Measurements from ENCODE around the gene ALDH7A1.
"Not testable (repeated sequence)": the region's sequence is repeated elsewhere in the genome, so short reads cannot be mapped to it uniquely, and the experiment has no call there.

Gene ALDH7A1

DNA sequence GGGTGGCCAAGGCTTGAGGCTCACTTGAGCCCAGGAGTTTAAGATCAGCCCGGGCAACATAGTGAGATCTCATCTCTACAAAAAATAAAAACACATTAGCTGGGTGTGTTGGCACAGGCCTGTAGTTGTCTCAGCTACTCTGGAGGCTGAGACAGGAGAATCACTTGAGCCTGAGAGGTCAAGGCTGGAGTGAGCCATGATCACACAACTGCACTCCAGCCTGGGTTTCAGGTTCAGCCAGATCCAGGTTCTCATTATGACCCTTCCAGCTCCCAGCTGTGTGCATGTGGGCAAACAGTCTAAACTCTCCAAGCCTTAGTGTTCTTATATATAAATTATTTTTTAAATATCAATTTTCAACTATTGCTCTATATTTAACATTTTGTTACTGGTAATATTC, 67.9 kb downstream of the ALDH7A1 start:
- Histone ChIP-seq H3K36me3 (ENCODE audit: insufficient read depth, low read length) (no peaks in the 10 kb centered on the region), H3K9me3 (replicated peaks; ENCODE audit: low read length) (no peaks in the 10 kb centered on the region), H3K9ac (ENCODE audit: low read depth, low read length) (no peak overlapping the region), H3K4me3 (ENCODE audit: low read length) (no peak overlapping the region), H3K4me1 (ENCODE audit: control insufficient read depth, insufficient read depth, low read length) (peaks cover 19% of the 10 kb centered on the region), H3K27me3 (ENCODE audit: control insufficient read depth, insufficient read depth, low read length) (no peaks in the 10 kb centered on the region), H3K4me2 (ENCODE audit: low read length) (no peak overlapping the region)

DNA sequence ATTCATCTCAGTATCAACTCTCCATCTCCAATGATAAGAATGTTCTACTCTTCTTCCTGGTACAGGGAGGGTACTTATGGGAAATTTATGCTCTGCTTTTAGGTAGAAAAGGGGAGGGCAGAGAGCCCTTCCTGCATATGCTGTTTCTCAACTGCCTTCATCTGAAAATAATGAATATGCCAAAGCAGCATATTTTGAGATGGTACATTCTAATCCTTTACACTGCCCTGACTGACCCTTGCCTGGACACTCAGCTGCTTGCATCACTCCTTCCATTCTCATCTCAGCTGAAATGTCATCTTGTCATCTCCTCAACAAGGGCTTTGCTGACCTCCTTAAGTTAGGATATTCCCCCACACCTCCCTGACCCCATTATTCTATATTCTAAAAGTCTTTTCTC, 68.5 kb downstream of the ALDH7A1 start:
- Histone ChIP-seq H3K36me3 (ENCODE audit: insufficient read depth, low read length) (no peaks in the 10 kb centered on the region), H3K27me3 (ENCODE audit: control insufficient read depth, insufficient read depth, low read length) (no peaks in the 10 kb centered on the region), H3K9ac (ENCODE audit: low read depth, low read length) (no peak overlapping the region), H3K4me1 (ENCODE audit: control insufficient read depth, insufficient read depth, low read length) (peaks cover 13% of the 10 kb centered on the region), H3K4me2 (ENCODE audit: low read length) (no peak overlapping the region), H3K4me3 (ENCODE audit: low read length) (no peak overlapping the region), H3K9me3 (replicated peaks; ENCODE audit: low read length) (no peaks in the 10 kb centered on the region)

- H3K36me3 ChIP-seq (ENCODE audit: insufficient read depth, low read length), result no peaks in the 10 kb centered on the region
- H3K4me2 ChIP-seq (ENCODE audit: low read length), result no peak overlapping the region
- no peaks in the 10 kb centered on the region for H3K27me3 ChIP-seq (ENCODE audit: control insufficient read depth, insufficient read depth, low read length)
- H3K4me3 ChIP-seq (ENCODE audit: low read length), result no peak overlapping the region
- H3K9me3 ChIP-seq (replicated peaks; ENCODE audit: low read length), result no peaks in the 10 kb centered on the region
- no peak overlapping the region for H3K9ac ChIP-seq (ENCODE audit: low read depth, low read length)
- H3K4me1 ChIP-seq (ENCODE audit: control insufficient read depth, insufficient read depth, low read length), result peaks cover 11% of the 10 kb centered on the region
These were observed 69.3 kb downstream of the ALDH7A1 start for GRCh38 chr5:126525630-126526245.

DNA sequence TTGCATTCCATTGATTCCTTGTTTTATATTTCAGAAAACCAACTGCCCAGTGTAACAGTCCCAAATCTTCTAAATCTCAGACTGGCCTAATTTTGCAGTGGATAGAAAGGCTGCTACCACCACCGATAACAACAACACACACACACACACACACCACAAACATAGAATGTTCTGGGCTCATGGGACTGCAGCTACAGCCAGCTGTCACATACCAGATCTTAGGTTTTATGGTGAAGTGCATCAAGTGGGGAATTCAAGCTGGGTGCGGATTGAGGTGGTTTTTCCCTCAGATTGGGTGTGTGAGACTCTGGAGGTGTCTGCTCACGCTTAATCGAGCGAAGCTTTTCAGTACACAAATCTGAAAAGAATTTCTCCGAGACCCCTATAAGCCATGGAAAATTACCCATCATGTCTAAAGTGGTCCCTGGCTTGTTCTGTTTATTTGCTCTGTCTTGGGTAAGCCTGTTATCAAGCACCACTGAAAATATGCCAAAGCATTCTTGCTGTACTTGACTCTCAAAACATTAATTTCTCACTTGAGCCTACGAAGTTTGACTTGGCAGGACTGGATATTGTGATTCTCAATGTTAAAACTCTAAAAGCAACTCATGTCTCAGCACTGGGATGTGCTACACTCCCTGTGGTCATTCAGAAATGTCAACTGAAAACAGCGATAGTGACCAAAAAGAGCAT, 71.1 kb downstream of the ALDH7A1 start:
- Histone ChIP-seq H3K27me3 (ENCODE audit: control insufficient read depth, insufficient read depth, low read length) (no peaks in the 10 kb centered on the region), H3K9ac (ENCODE audit: low read depth, low read length) (no peak overlapping the region), H3K4me3 (ENCODE audit: low read length) (no peak overlapping the region), H3K4me1 (ENCODE audit: control insufficient read depth, insufficient read depth, low read length) (peaks cover 19% of the 10 kb centered on the region), H3K36me3 (ENCODE audit: insufficient read depth, low read length) (no peaks in the 10 kb centered on the region), H3K4me2 (ENCODE audit: low read length) (no peak overlapping the region), H3K9me3 (replicated peaks; ENCODE audit: low read length) (no peaks in the 10 kb centered on the region)

DNA sequence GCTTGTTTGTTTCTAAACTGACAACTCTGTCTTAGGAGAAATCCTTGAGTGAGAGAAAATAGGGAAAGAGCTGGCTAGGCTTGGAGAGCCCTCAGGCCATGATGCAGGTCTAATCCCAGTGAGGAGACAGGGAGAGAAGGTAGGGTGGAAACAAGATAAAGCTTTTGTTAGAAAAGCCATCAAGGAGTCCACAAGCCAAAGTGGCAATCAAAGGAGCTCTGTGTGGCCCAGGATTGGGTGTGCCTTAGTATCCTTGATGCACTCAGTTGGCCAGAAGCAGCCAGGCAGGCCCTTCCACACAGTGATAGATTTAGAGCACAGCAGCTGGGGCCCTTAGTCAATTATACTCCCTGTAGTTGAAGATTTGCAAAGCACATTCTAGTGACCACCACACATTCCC, 73.9 kb downstream of the ALDH7A1 start:
- no peak overlapping the region for H3K9ac ChIP-seq (ENCODE audit: low read depth, low read length)
- no peaks in the 10 kb centered on the region for H3K27me3 ChIP-seq (ENCODE audit: control insufficient read depth, insufficient read depth, low read length)
- H3K36me3 ChIP-seq (ENCODE audit: insufficient read depth, low read length), result no peaks in the 10 kb centered on the region
- no peak overlapping the region for H3K4me3 ChIP-seq (ENCODE audit: low read length)
- H3K4me1 ChIP-seq (ENCODE audit: control insufficient read depth, insufficient read depth, low read length), result peaks cover 14% of the 10 kb centered on the region
- no peak overlapping the region for H3K4me2 ChIP-seq (ENCODE audit: low read length)
- H3K9me3 ChIP-seq (replicated peaks; ENCODE audit: low read length), result no peaks in the 10 kb centered on the region

- Histone ChIP-seq H3K36me3 (ENCODE audit: insufficient read depth, low read length) (no peaks in the 10 kb centered on the region), H3K27me3 (ENCODE audit: control insufficient read depth, insufficient read depth, low read length) (no peaks in the 10 kb centered on the region), H3K9ac (ENCODE audit: low read depth, low read length) (no peak overlapping the region), H3K4me1 (ENCODE audit: control insufficient read depth, insufficient read depth, low read length) (peaks cover 16% of the 10 kb centered on the region), H3K9me3 (replicated peaks; ENCODE audit: low read length) (no peaks in the 10 kb centered on the region), H3K4me3 (ENCODE audit: low read length) (no peak overlapping the region), H3K4me2 (ENCODE audit: low read length) (no peak overlapping the region)
These were observed 74.4 kb downstream of the ALDH7A1 start for GRCh38 chr5:126520593-126520953.

DNA sequence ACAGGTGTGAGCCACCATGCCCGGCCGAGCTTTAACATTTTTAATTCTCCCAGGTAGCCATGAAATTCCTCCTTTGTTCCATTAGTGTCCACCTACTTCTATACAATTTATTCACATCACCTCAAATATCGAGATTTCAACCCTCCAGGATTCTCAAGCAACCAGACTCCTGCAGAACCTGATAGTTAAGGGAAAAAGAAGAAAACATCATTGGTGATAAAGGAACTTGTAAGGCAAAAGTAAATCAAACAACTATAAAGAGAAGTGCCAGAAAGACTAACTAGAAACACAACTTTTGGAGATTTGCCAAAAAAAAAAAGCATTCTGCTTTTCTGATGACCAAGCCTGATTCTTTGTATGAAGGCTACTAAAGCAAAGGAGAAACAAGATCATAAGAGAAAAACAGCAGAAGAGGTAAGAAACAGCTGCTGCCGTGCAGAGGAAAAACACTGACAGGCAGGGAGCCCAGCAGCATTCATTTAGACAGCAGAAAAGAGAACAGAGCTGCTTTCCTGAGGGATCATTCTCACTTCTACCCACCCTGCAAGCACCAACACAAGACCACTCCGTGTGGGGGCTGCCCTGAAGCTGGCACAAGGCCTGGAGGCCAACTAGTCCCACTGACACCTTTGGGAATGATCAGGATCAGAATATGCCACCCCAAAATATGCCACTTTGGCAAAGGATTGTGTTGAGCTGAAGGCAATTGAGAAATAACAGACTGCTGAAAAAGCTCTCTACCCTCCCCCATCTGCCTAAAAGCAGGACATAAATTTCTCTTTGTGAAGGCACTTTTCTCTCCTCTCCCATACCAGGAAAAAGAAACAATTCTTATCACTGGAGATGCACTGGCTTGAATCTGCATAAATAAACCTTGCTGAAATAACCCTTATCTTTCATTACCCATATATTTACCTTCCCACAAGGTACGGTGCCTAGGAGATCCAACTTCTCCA, 75.1 kb downstream of the ALDH7A1 start:
- no peak overlapping the region for H3K9ac ChIP-seq (ENCODE audit: low read depth, low read length)
- no peak overlapping the region for H3K4me3 ChIP-seq (ENCODE audit: low read length)
- peaks cover 16% of the 10 kb centered on the region for H3K4me1 ChIP-seq (ENCODE audit: control insufficient read depth, insufficient read depth, low read length)
- H3K36me3 ChIP-seq (ENCODE audit: insufficient read depth, low read length), result no peaks in the 10 kb centered on the region
- H3K27me3 ChIP-seq (ENCODE audit: control insufficient read depth, insufficient read depth, low read length), result no peaks in the 10 kb centered on the region
- peak overlapping the region; percentile 38 for H3K4me2 ChIP-seq (ENCODE audit: low read length)
- no peaks in the 10 kb centered on the region for H3K9me3 ChIP-seq (replicated peaks; ENCODE audit: low read length)

- not testable (repeated sequence) for H3K36me3 ChIP-seq (ENCODE audit: insufficient read depth, low read length); H3K4me3 ChIP-seq (ENCODE audit: low read length); H3K4me2 ChIP-seq (ENCODE audit: low read length); H3K9ac ChIP-seq (ENCODE audit: low read depth, low read length); H3K9me3 ChIP-seq (replicated peaks; ENCODE audit: low read length); H3K27me3 ChIP-seq (ENCODE audit: control insufficient read depth, insufficient read depth, low read length)
- peaks cover 16% of the 10 kb centered on the region for H3K4me1 ChIP-seq (ENCODE audit: control insufficient read depth, insufficient read depth, low read length)
These were observed 75.8 kb downstream of the ALDH7A1 start for GRCh38 chr5:126519223-126519622.

GRCh38 chr5:126516852-126517251, 78.2 kb downstream of the ALDH7A1 start:
- Histone ChIP-seq H3K9ac (ENCODE audit: low read depth, low read length) (no peak overlapping the region), H3K27me3 (ENCODE audit: control insufficient read depth, insufficient read depth, low read length) (no peaks in the 10 kb centered on the region), H3K36me3 (ENCODE audit: insufficient read depth, low read length) (no peaks in the 10 kb centered on the region), H3K4me1 (ENCODE audit: control insufficient read depth, insufficient read depth, low read length) (peaks cover 16% of the 10 kb centered on the region), H3K9me3 (replicated peaks; ENCODE audit: low read length) (no peaks in the 10 kb centered on the region), H3K4me3 (ENCODE audit: low read length) (no peak overlapping the region), H3K4me2 (ENCODE audit: low read length) (no peak overlapping the region)

DNA sequence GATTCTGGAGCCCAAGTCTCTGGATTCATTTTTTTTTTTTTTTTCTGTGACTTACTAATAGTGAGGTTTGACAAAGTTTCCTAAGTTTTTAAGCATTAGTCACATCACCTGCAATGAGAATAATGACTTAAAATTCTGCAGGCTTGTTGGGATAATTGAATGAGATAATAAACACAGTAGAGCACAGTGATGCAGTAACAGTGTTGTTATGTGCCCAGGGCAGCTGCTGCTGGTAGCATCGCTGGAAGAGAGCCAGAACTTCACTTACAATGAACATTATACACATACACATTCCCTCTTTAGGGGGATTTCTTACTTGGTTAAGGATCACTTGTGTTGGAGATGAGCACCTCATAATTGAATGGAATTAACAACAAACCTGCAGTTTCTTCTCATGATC, 78.9 kb downstream of the ALDH7A1 start:
- no peaks in the 10 kb centered on the region for H3K9me3 ChIP-seq (replicated peaks; ENCODE audit: low read length)
- H3K4me2 ChIP-seq (ENCODE audit: low read length), result no peak overlapping the region
- H3K4me1 ChIP-seq (ENCODE audit: control insufficient read depth, insufficient read depth, low read length), result peaks cover 16% of the 10 kb centered on the region
- no peak overlapping the region for H3K9ac ChIP-seq (ENCODE audit: low read depth, low read length)
- H3K4me3 ChIP-seq (ENCODE audit: low read length), result no peak overlapping the region
- no peaks in the 10 kb centered on the region for H3K36me3 ChIP-seq (ENCODE audit: insufficient read depth, low read length)
- no peaks in the 10 kb centered on the region for H3K27me3 ChIP-seq (ENCODE audit: control insufficient read depth, insufficient read depth, low read length)

- peaks cover 16% of the 10 kb centered on the region for H3K4me1 ChIP-seq (ENCODE audit: control insufficient read depth, insufficient read depth, low read length)
- H3K9ac ChIP-seq (ENCODE audit: low read depth, low read length), result no peak overlapping the region
- no peak overlapping the region for H3K4me2 ChIP-seq (ENCODE audit: low read length)
- no peaks in the 10 kb centered on the region for H3K9me3 ChIP-seq (replicated peaks; ENCODE audit: low read length)
- H3K27me3 ChIP-seq (ENCODE audit: control insufficient read depth, insufficient read depth, low read length), result no peaks in the 10 kb centered on the region
- no peaks in the 10 kb centered on the region for H3K36me3 ChIP-seq (ENCODE audit: insufficient read depth, low read length)
- no peak overlapping the region for H3K4me3 ChIP-seq (ENCODE audit: low read length)
These were observed 79.7 kb downstream of the ALDH7A1 start for GRCh38 chr5:126515337-126515736.
